Medulla oblongata (tissue), 1 donor: ENCODE data around the gene EFCAB11.

Experiments
- DNase-seq: peaks from one replicate; pipeline ENCODE4 v3.0.0-alpha.2; 2015; ENCODE audit errors: extremely low spot score

EFCAB11 gene

DNA sequence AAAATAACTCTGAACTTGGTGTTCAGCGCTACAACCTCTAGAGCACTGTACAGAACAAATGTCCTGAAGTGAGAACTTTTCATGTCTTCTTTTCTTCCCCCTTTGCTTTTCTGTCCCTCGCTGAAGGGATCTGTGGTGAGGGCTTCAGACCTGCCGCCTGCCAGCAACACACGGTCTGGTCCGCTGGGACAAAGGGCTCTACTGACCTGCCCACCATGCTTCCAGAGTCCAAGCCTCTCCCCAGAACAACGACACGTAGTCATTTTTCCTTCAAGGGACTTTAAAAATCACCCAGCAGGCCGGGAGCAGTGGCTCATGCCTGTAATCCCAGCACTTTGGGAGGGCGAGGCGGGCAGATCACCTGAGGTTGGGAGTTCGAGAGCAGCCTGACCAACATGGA lies 140.4 kb downstream of the EFCAB11 start:
- no peak for DNase-seq

DNA sequence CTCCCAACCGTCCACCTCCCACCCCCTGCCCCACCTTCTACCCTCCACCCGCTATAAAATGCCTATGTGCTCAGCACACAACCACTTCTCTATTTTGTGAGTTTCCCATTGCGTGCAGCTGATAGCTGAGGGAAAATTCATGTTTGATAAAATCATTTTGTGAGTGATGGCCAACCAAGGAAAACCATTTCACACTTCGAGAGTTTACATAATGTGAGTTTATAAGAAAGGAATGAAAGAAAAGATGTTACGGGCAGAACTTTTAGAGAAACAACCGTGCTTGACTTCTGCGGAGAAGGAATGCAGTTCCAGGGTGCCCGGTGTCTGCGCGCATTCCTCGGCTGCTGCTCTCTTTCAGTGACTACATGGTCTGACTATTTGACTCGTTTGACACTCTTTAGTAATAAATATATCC lies 140.9 kb downstream of the EFCAB11 start:
- no peak for DNase-seq

DNA sequence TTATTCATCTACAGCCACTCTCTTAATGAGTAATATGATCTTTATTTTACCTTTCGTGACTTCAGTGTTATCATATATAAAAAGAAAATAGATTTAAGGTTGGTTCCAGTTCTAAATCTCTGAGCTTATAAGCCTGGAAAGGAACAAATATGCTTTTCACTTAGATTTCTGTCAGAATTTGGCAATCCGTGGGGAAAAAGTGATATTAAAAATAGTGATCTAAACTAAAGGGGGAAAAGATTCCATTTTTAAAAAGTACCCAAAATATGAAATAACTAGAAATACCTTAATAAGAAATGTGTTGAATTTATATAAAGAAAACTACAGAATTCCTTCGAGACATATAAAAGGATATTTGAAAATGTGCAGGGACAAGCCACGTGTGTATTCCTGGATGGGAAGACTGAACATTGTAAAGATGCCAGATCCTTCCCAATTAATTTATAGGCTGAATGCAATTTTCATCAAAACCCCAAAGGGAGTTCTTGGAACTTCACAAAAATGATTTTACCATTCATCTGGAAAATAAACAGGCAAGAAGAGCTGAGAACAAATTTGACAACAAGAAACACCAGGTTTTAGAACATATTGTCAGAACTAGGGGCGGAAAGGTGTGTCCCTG lies 142.5 kb downstream of the EFCAB11 start:
- DNase-seq: no peak

DNA sequence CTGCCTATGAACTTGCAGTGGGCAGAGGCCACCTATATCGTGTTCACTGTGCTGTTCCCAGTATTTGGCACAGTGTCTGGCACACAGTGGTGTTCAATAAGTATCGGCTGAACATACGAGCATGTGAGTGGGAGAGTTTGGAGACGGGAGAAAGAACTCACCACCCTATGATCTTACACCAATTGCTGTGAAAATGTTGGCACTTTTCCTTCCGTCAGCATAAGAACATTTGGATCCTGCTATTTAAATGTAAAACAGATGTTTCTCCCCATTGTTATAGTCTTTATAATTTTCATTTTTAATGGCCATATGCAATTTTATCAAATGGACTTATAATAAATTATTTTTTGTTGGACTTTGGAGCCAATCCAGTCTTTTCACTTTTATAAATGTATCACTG lies 144.4 kb downstream of the EFCAB11 start:
- DNase-seq: no peak

DNA sequence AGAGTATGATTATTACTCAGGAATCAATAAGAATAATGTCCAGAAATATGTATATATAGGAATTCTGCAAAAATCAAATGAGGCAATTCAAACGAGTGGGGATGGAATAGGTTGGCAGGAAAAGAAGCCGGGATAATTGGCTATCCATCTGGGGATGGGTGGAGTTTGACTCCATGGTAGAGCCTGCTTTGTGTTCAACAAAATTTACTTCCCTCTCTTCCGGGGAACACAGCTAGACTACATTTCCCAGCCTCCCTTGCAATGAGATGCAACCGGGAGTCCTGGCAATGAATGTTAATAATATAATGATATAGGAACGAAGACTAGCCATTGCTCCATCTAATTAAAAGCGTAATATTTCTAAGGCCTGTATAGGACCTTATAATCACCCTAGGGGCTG lies 146.6 kb downstream of the EFCAB11 start:
- DNase-seq: no peak

DNA sequence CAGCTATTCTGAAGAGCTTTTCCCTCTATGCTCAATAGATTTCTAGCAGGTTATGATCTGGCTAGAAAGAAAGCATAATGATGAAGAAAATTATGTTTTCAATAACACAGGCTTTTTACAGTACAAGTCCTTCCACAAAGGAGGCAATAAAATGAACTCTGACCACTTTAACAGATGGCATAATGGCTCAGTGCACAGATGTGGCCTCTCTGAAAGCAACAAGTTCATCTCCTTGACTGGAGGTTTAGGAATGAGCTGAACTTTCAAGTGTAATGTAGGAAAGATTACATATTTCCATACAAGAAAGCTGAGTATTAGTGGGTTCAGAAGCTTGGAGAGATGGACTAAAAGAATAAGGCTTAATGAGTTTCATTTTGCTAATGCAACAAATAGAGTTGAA lies 147.4 kb downstream of the EFCAB11 start:
- no peak for DNase-seq

DNA sequence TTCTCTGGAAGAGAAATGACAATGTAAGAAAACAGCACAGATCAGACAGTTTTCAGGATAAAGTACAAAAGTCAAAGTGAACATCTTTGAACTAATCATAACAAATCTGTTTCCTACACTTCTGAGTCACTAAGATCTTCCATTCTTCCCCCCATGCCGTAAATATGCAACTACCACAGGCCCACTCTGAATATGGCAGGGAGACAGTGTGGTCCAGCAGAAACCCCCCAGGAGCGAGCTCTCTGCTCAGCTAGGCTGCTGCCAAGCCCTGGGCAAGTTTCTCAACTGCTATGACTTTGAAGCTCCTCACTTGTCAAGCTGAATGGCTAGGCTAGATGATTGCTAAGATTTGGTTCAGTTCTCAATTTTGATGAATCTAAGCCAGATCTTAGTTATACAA lies 148.1 kb downstream of the EFCAB11 start:
- DNase-seq: no peak

DNA sequence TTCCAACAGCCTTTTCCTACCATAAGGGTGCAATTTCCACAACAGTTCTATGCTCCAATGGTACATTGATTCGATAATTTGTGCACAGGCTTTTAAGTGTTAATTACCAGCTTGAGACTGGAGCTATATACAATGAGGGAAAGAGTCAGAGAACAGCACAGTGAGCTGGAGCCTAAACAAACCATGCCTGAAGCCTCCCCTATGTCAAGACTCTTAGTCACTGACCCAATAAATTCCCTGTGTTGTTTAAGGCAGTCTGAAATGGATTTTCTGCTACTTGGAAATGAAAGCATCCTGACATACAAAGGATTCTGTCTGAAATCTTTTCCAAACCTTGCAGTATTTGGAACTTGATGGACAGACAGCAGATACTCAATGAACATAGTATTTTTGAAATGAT lies 149.0 kb downstream of the EFCAB11 start:
- DNase-seq: no peak

DNA sequence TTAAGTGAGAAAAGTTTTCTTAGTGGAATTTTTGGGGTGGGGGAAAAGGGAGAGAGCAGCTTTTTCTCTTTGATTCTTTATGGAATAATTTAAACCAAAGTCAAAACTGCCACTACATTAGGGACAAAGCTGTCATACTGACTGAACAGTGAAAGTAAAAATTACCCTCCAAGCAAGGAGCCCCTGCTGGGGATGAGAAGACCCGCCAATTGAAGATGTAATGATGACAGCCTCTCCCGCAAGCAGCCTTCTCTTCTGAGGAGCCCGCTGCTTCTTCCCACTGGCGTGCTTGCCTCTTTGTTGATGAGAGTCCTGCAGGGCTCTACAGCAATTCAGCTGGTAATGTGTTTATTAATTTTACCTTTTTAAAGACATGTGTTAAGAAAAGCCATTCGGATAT lies 151.0 kb downstream of the EFCAB11 start:
- no peak for DNase-seq

DNA sequence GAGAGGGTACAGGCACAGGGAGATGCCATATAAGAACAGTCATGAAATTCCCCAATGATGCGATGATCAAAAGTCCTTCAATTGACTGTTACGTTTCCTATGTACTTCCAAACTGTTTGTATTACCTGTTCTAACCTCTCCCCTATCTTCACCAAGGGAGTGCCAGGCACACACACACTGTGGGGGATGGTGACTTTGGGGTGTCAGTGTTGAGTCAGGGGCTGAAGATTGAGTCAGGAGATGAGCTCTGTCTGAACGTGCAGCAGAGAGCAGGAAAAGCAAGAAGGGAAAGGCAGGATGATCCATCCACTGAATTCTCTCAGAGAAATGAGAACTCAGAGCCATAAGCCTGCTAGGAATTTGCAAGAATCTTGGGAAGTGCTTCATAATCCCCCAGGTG lies 153.4 kb downstream of the EFCAB11 start:
- DNase-seq: no peak

DNA sequence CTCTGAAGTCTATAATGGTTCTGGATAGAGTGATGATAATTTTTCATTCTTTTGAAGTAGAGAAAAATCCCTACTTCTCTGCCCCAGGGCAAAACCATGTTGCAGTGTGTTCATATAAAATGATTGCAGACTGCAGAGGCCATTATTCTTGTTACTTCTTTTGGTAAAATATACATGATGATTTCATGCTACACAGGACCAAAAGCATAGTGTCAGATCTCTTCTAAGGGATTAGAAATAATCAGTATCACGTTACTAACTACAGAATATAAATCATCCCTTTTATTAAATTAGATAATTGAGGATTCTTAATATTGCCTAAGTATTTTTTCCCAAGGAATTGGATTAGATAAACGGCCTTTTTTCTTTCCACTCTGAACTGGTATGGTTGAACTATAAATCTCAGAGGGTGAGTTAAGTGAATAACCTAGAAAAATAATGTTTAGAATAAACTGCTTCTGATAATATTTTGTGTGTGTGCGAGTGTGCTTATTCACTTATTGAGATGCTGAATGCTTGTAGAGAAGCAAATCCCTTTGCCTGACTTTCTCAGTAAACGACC lies 156.2 kb downstream of the EFCAB11 start:
- no peak for DNase-seq

DNA sequence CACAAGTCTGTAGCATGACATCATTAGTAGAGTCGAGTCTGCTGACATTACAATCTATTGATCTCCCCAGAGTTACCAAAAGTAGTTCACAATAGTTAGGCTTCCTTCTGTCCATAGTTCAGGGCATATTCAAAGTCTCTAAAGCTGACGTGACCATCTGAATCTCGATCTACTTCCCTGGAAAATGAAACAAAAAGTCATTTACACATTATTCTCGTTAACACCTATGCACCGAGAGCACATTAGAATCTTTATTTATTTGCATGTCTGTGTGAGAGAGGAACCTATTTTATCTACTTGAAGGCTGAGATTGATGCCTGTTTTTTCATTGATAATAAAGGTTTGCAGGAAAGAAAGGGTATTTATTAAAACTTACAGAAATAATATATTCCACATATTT lies 157.4 kb downstream of the EFCAB11 start:
- DNase-seq: no peak

DNA sequence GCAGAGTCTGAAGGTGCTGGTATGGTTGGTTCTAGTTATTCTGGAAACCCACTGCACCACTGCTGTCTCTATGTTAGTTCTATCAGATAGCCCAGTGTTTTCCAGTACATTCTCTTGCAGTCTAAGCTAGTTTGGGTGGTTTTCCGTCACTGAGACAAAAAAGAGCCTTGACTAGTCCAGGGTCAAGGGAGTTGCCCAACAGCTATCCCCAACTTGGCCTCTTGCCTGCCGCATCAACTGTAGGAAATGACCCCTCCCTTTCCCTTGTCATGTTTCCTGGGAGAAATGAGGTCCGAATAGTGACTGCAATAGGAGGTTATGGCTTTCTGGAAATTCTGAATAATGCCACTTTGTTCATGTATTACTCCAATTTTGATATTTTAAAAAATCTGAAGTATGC lies 160.4 kb downstream of the EFCAB11 start:
- no peak for DNase-seq

DNA sequence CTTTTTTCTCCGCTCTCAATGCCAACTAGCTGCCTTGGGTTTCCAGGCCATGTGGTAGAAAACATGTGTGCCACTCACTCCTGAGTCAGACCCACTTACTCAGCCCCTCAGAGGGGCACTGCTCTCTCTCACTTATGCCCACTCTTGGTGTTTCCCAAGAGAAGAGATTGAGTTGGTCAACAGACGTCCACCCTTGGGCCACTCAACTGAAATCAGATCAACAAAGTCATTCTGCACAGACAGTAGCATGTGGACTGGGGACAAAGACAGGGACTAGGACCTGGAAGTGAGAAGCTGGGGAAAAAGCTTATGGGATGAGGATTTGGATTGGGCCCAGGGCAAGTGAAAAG lies 161.2 kb downstream of the EFCAB11 start:
- no peak for DNase-seq

DNA sequence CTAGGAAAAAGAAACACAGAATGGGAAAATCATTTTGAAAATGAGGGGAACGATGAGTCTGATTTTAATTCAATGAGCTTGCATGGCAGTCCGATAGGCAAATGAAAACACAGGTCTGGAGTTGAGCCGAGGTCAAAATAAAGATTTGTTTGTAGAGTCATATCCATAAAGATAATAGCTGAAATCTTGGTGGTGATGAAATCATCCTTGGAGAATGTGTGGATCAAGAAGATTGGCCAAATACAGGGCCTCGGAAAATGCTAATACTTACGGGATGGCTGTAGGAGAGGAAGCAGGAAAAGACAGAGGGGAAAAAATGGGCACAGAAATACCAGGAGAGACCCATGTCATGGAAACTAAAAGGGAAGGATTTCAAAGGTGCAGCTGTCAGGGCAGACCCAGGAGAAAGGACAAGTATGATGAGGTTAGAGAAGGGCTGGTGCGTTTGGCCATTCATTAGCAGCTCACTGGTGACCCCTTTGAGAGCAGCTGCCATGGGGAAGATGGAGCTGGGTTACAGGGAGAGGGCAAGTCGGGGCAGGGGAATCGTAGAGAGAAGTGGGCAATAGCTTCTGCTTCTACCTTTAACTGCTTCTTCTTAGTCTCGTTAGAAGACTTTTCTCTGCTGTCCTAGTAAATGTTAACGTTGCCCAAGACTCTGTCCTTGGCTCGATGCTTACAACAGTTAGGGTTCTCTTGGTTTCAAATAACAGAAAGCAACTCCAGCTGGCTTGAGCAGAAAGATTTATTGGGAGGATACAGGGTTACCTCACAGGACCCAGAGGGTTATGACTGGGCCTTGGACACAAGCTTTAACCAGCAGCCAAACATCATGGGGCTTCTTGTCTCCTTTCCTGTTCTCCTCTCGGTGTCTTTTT lies 161.8 kb downstream of the EFCAB11 start:
- peak; percentile 11 for DNase-seq

DNA sequence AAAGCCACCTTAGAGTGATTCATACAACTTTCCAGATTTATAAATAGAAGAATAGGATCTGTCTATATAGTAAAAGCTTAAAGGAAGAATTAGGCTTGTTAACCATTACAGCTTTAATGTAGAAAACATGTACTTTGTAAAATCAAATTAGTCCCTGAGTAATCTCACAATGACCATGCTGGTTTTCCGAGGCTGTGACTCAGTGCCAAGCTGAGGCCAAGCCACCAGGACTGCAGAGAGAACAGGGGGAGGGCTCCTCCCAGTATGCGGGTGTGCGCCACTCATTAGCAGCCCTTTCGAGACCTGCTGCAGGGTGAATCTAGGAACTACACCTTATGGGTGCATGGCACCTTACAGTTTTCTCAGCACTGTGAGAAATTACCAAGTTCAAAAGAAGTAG lies 167.0 kb downstream of the EFCAB11 start:
- no peak for DNase-seq

DNA sequence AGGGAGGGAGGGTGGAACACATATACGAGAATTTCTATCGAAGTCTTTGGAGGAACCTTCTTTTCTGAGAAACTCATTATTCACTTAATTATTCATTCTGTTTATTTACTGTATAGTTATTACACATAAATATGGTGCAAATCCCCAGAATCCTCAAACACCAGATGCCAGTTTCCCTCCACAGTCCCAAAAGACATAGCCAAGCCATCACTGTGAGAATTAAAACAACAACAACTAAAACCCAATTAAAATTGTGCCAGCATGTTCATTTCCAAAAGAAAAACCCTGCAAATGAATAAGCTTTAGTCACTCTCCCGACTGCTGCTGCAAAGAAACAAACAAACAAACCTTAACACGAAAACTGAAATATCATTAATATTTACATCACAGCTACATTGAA lies 173.5 kb downstream of the EFCAB11 start:
- DNase-seq: no peak

DNA sequence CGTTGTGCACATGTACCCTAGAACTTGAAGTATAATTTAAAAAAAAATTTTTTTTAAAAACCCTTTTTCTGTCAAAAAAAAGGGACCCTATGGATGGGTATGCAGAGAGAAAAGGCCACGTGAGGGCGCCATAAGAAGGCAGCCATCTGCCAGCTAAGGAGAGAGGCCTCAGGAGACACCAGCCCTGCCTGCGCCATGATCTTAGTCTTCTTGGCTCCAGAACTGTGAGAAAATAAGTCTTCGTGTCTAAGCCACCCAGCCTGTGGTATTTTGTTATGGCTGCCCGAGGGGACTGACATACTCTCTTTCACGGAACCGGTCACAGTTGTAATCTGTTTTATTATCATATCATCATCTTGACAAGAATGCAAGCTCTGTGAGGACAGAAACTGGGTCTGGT lies 174.8 kb downstream of the EFCAB11 start:
- no peak for DNase-seq

DNA sequence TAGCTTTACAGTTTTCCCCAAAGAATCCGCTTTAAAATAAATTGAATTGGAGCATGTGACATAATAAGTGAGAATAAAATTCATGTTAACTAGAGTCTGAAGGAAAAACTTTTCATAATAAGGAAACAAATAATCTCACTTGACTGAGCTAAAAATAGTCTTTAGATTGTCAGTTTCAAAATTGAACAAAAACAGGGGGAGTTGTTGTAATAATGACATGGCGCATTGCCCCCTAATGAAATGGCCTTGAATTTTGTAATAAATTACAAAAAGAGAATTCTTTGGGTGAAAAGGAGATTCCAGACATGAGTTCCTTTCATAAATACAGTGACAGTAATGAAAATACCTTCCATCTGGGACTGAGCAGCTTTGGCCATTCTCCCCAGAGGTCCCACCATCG lies 178.6 kb downstream of the EFCAB11 start:
- no peak for DNase-seq

DNA sequence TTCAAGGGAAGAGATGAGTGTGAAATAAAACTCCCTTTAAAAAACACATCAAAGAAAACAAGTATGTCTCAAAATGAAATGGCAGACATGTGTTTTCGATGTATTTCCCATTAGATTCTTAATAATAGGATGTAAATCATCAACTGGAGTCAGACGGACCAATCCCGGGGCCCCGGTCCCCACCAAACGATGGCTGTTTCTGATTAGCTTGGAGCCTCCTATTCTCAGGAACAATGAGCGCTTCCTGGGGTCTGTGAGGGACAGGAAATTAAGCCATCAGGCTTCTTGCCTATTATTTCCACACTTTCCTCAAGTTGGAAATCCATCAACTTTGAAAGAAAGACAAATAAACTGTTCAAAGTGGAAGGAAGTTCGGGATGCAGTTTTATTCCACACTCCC lies 179.4 kb downstream of the EFCAB11 start:
- DNase-seq: no peak

DNA sequence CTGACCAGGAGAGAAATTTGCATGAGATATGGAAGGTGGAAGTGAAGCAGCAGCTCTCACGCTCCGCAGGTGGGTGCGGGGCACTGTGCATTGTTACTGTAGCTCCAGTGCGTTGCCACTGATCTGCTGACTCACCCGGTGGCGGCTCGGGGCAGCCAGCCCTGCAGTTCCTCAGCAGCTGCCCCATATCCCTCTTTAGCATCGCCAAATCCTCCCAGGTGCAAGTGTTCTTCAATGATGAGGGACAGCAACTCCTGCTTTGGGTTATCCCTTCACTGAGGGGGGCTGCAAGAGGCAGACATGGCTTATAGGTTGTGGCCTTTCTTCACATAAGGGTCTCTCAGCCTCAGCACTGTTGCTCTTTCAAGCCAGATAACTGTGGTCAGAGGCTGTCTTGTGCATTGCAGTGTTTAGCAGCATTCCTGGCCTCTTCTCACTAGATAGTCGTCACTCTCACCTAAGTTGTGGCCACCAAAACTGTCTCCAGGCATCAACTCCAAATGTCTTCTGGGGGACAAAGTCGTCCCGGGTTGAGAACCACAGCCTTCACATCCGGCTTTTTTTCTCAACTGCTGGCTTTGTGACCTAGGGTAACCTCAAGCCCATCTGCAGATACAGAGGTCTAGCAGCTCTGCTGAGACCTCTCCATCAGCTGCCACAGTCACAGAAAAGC lies 180.8 kb downstream of the EFCAB11 start:
- no peak for DNase-seq

DNA sequence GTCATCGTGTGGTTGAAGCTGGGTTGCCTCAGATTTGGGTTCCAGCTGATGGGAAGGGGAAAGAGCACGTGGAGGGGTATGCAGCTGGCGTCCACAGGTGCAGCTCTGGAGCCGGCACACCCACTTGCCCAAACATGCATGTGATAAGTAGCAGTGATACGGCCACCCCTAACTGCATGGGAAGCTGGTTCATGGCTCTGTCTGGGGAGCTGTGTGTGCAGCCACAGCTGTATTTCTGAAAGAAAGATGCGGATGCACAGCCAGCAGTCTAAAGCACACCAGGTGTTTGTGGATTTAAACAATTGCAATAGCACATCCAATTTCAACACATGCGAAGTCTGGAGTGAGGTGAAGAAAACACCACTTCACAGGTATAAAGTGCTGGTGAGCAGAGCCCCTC lies 181.4 kb downstream of the EFCAB11 start:
- no peak for DNase-seq

DNA sequence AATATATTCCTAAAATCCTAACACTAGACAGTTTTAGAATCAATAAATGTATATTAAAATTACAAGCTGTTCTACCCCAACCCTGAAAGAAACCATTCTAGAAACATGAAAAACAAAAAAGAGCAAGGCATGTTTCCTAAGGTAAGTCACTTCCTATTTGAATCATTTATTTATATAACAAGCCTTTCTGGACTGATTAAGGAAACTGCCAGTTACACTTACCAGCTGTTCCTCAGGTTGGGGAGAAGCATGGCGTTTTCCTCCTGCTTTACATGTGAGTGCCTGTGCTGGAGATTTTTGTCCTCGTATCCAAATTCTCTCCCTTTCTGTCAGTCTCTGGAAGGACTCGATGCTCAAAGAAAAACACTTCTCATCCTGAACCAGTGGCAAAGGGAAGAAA lies 183.3 kb downstream of the EFCAB11 start:
- DNase-seq: no peak
